OCI-LY7 (cell line): ENCODE results near the gene DEPDC1B.

Experiments
- EZH2phosphoT487 ChIP-seq: fragments of 200-600 bp; sonication (generic); IDR thresholded peaks from 2 replicates; pipeline ENCODE4 v1.6.1; 2018; ENCODE audit warnings: low read depth, borderline replicate concordance, mild to moderate bottlenecking, mixed run types, antibody characterized with exemption, low read length, moderate library complexity, mixed read lengths
- TF ChIP-seq, protein P1 (sequence below): fragments of 200-600 bp; sonication (generic); conservative IDR thresholded peaks from 2 replicates; pipeline ENCODE4 v1.5.1; 2014; ENCODE audit warnings: mild to moderate bottlenecking, antibody characterized with exemption, low read length, moderate library complexity, mixed read lengths

DNA sequence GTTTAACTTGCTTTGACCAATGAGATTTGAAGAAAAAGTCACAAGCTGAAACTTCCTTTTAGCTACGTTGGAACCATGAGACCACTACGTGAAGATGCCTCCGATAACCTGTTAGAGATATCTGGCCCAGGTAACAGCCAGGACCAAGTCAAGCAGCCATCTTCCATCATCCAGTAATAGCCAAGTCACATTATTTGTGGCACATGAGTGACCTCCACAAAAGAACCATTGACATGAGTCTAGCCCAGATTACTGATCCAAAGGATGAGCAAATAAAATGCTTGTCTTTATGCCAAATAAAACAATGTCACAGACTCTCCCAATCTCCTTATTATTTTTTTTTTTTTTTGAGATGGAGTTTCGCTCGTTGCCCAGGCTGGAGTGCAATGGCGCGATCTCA, 1.6 kb downstream of the DEPDC1B start:
- TF ChIP-seq, protein P1, sequence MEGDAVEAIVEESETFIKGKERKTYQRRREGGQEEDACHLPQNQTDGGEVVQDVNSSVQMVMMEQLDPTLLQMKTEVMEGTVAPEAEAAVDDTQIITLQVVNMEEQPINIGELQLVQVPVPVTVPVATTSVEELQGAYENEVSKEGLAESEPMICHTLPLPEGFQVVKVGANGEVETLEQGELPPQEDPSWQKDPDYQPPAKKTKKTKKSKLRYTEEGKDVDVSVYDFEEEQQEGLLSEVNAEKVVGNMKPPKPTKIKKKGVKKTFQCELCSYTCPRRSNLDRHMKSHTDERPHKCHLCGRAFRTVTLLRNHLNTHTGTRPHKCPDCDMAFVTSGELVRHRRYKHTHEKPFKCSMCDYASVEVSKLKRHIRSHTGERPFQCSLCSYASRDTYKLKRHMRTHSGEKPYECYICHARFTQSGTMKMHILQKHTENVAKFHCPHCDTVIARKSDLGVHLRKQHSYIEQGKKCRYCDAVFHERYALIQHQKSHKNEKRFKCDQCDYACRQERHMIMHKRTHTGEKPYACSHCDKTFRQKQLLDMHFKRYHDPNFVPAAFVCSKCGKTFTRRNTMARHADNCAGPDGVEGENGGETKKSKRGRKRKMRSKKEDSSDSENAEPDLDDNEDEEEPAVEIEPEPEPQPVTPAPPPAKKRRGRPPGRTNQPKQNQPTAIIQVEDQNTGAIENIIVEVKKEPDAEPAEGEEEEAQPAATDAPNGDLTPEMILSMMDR = no peak
- no peak for TF ChIP-seq EZH2phosphoT487
